ENCODE measurements around the gene OXNAD1.
A peak's percentile ranks its signal among the peaks of the same experiment; 100 is the strongest.

The OXNAD1 gene

GRCh38 chr3:16284633-16285032 is 19.6 kb downstream of the OXNAD1 start:
- Mint-ChIP-seq H3K9me3 (no peaks in the 10 kb centered on the region), H3K27ac (peak overlapping the region; percentile 5), H3K4me3 (no peak overlapping the region), H3K4me1 (peaks cover 56% of the 10 kb centered on the region), H3K36me3 (peaks cover 12% of the 10 kb centered on the region)
- DNase-seq (ENCODE audit: low spot score in 2 of 2) (no peak), ATAC-seq (no peak)

DNA sequence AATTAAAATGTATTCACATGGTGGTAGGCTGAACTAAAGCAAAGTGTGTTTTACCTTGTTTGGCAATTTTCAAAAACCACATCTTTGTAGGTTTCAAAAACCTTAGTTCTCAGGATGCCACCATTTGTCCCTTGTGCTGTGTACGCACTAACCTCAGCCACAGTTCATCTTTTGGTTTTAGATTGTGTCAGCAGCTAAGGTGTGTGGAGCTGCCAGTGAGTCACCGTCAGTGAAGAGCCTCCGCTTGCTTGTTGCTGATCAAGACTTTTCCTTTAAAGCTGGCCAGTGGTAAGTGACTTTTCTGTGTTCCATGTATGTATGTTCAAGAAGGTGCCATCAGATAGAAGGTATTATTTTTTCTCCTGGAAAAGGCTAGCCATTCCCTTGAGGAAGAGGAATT is 21.1 kb downstream of the OXNAD1 start:
- H3K4me1 Mint-ChIP-seq: peaks cover 71% of the 10 kb centered on the region

GRCh38 chr3:16286751-16287543 is 21.9 kb downstream of the OXNAD1 start:
- Mint-ChIP-seq H3K36me3 (peaks cover 29% of the 10 kb centered on the region), H3K4me3 (peak overlapping the region; percentile 67), H3K4me1 (peaks cover 77% of the 10 kb centered on the region), H3K27ac (peak overlapping the region; percentile 5), H3K9me3 (no peaks in the 10 kb centered on the region)
- DNase-seq (ENCODE audit: low spot score in 2 of 2) (no peak), ATAC-seq (no peak)

More for the DNA sequence above, 21.1 kb downstream of the OXNAD1 start:
- Mint-ChIP-seq H3K36me3 (peaks cover 27% of the 10 kb centered on the region), H3K27ac (peak overlapping the region; percentile 5), H3K4me3 (peak overlapping the region; percentile 67), H3K9me3 (no peaks in the 10 kb centered on the region)
- peak in 1 of 2 donors; percentile 75 for DNase-seq (ENCODE audit: low spot score in 2 of 2)
- peak; percentile 93 for ATAC-seq

DNA sequence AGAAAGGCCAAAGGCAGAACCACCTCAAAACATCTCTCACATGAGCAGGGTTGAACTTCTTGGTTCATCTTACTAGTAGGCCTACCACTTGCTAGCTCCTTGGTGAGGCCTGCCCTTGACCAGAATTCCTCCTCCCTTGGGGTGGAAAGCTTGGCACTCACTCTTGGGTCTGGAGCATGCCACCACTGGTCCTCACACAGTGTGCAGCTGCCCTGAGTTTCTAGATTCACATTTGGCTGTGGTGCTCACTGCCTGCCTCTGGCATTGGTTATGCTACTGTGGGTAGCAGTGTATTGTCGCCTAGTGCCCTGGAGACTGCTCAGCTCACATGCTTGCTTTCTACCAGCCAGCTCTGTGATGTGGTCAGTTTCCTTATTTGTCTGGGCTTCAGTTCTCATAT is 23.7 kb downstream of the OXNAD1 start:
- Mint-ChIP-seq H3K27ac (peak overlapping the region; percentile 69), H3K4me1 (peaks cover 85% of the 10 kb centered on the region)
- no peak for ATAC-seq

GRCh38 chr3:16289144-16289889 is 24.3 kb downstream of the OXNAD1 start:
- DNase-seq (ENCODE audit: low spot score in 2 of 2) (no peak), ATAC-seq (no peak)
- peak overlapping the region; percentile 67 for H3K4me3 Mint-ChIP-seq
- H3K9me3 Mint-ChIP-seq: peaks cover 5% of the 10 kb centered on the region
- peak overlapping the region; percentile 69 for H3K27ac Mint-ChIP-seq
- peaks cover 31% of the 10 kb centered on the region for H3K36me3 Mint-ChIP-seq
- peaks cover 89% of the 10 kb centered on the region for H3K4me1 Mint-ChIP-seq

More for the DNA sequence above, 23.7 kb downstream of the OXNAD1 start:
- H3K4me3 Mint-ChIP-seq: peak overlapping the region; percentile 67
- DNase-seq (ENCODE audit: low spot score in 2 of 2): no peak
- H3K36me3 Mint-ChIP-seq: peaks cover 30% of the 10 kb centered on the region
- peaks cover 5% of the 10 kb centered on the region for H3K9me3 Mint-ChIP-seq

GRCh38 chr3:16290007-16290826 is 25.2 kb downstream of the OXNAD1 start:
- peaks cover 40% of the 10 kb centered on the region for H3K36me3 Mint-ChIP-seq
- peak overlapping the region; percentile 69 for H3K27ac Mint-ChIP-seq
- peaks cover 5% of the 10 kb centered on the region for H3K9me3 Mint-ChIP-seq
- DNase-seq (ENCODE audit: low spot score in 2 of 2) (no peak), ATAC-seq (peak; percentile 36)
- peaks cover 87% of the 10 kb centered on the region for H3K4me1 Mint-ChIP-seq
- peak overlapping the region; percentile 67 for H3K4me3 Mint-ChIP-seq

DNA sequence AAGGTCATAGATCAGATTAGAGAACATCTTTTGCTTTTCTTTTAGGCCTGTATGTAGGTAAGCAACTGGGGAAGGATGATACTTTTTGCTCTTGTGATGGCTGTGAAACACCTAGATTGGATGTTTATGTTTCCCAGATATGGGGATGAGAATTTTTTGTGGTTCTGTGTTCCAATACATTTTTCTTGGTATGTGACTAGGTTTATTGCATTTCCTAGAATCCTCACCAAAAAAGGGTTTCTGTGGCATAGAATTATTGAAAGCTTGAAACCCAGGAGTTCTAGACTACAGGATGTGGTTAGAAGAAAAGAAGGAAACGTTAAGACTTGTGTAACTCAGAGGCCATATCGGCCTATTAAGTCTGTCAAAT is 25.8 kb downstream of the OXNAD1 start:
- no peak for DNase-seq (ENCODE audit: low spot score in 2 of 2)
- Mint-ChIP-seq H3K4me3 (peak overlapping the region; percentile 67), H3K27ac (peak overlapping the region; percentile 69), H3K4me1 (peaks cover 89% of the 10 kb centered on the region), H3K36me3 (peaks cover 46% of the 10 kb centered on the region), H3K9me3 (peaks cover 5% of the 10 kb centered on the region)
- peak; percentile 57 for ATAC-seq

DNA sequence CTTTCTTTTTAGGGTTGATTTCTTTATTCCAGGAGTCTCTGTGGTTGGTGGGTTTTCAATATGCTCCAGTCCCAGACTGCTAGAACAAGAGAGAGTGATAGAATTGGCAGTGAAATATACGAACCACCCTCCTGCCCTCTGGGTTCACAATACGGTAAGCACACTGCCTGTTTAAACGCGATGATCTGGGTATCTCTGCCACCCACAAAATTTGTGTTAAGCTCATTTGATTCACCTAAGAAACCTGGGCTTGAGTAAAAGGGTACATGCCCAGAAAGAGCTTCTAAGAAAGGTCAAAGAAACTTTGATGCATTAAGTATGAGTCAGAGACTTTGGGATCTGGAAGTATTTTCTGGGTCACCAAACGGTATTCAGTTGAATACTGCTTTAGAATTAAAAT is 29.8 kb downstream of the OXNAD1 start:
- peaks cover 5% of the 10 kb centered on the region for H3K9me3 Mint-ChIP-seq
- peak overlapping the region; percentile 24 for H3K4me3 Mint-ChIP-seq
- DNase-seq (ENCODE audit: low spot score in 2 of 2) (no peak), ATAC-seq (peak; percentile 63)
- no peak overlapping the region for H3K27ac Mint-ChIP-seq
- peaks cover 78% of the 10 kb centered on the region for H3K4me1 Mint-ChIP-seq
- H3K36me3 Mint-ChIP-seq: peaks cover 76% of the 10 kb centered on the region

DNA sequence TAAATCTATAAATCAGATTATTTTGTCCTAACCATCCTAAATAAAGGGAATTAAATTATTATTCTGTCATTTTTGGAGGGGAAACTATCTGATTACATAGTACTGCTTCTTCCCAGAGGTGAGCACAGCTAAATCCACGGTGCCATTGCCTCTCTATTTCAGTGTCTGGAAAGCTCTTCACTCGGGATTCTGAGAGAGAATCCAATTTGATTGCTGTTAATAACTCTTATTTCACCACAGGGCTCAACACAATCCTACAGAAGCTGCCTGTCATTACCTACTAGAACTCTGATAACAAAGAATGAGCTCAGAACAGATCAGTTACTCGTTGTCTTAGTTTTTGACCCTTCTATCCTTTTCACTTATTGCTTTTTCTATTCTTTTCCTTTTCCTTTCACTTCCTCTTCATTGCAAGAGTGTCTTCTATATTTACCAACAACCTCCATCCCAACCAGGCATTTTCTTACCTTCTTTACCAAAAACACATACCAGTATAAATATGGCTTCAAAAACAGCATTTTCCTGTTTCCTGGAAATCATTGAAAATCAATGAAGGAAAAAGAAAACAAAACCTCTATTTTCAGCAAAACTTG is 30.4 kb downstream of the OXNAD1 start:
- H3K4me3 Mint-ChIP-seq: peak overlapping the region; percentile 24
- H3K36me3 Mint-ChIP-seq: peaks cover 74% of the 10 kb centered on the region
- peaks cover 78% of the 10 kb centered on the region for H3K4me1 Mint-ChIP-seq
- peaks cover 5% of the 10 kb centered on the region for H3K9me3 Mint-ChIP-seq
- no peak for DNase-seq (ENCODE audit: low spot score in 2 of 2)
- H3K27ac Mint-ChIP-seq: peak overlapping the region; percentile 53
- no peak for ATAC-seq

DNA sequence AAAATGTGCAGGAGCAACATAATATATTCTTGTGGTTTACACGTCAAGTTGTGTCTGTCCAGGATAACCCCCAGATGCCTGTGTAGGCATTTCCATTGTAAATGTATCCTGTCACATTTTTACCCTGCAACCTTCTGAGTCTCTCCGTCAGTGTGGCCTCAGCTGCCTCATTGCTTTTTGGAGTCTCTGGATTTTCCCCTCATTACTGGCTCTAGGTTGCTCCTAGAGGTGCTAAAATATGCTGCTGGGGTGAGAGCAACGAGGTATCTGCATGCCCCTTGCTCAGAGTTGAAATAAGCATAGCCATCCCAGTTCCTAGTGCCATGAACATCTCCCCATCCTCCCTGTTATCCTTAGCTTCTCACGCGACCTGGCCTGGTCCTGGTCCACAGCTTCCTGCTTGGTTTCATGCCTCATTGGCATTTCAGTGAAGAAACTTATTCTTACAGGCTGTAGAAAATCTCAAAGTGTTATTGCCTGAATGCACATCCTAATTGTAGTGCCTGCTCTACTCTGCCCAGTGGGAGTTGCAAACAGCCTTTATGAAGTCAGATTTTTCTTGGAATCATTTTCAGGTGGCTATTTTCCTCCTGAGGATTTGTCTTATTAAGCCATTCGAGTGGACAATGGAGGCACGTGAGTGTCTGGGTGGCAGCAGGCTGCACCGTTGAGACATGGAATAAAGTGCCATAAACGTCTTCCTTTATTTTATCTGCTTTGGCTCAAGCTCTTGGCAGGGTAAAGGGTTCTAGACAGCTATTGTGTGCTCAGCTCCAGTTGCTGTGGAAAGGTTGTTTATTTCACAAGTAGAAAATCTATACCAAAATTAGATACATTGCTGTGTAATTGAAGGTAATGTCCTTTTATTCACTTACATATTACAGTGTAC is 33.2 kb downstream of the OXNAD1 start:
- Mint-ChIP-seq H3K27ac (peak overlapping the region; percentile 6), H3K4me3 (no peak overlapping the region), H3K36me3 (peaks cover 77% of the 10 kb centered on the region), H3K4me1 (peaks cover 81% of the 10 kb centered on the region), H3K9me3 (no peaks in the 10 kb centered on the region)
- no peak for DNase-seq (ENCODE audit: low spot score in 2 of 2)
- no peak for ATAC-seq

GRCh38 chr3:16298891-16299290 is 33.9 kb downstream of the OXNAD1 start:
- H3K4me3 Mint-ChIP-seq: no peak overlapping the region
- peaks cover 77% of the 10 kb centered on the region for H3K4me1 Mint-ChIP-seq
- no peaks in the 10 kb centered on the region for H3K9me3 Mint-ChIP-seq
- peaks cover 78% of the 10 kb centered on the region for H3K36me3 Mint-ChIP-seq
- no peak for ATAC-seq
- DNase-seq (ENCODE audit: low spot score in 2 of 2): no peak
- H3K27ac Mint-ChIP-seq: peak overlapping the region; percentile 6

- H3K36me3 Mint-ChIP-seq: peaks cover 83% of the 10 kb centered on the region
- peak overlapping the region; percentile 90 for H3K27ac Mint-ChIP-seq
- H3K9me3 Mint-ChIP-seq: no peaks in the 10 kb centered on the region
- peaks cover 79% of the 10 kb centered on the region for H3K4me1 Mint-ChIP-seq
- H3K4me3 Mint-ChIP-seq: peak overlapping the region; percentile 74
- no peak for ATAC-seq
- no peak for DNase-seq (ENCODE audit: low spot score in 2 of 2)
These were observed 34.7 kb downstream of the OXNAD1 start for GRCh38 chr3:16299746-16300145.

GRCh38 chr3:16300307-16300706 is 35.3 kb downstream of the OXNAD1 start:
- no peaks in the 10 kb centered on the region for H3K9me3 Mint-ChIP-seq
- H3K4me3 Mint-ChIP-seq: peak overlapping the region; percentile 74
- DNase-seq (ENCODE audit: low spot score in 2 of 2) (no peak), ATAC-seq (peak; percentile 69)
- peaks cover 79% of the 10 kb centered on the region for H3K36me3 Mint-ChIP-seq
- H3K27ac Mint-ChIP-seq: peak overlapping the region; percentile 90
- peaks cover 80% of the 10 kb centered on the region for H3K4me1 Mint-ChIP-seq

GRCh38 chr3:16300881-16301359 is 35.9 kb downstream of the OXNAD1 start:
- Mint-ChIP-seq H3K9me3 (no peaks in the 10 kb centered on the region), H3K27ac (peak overlapping the region; percentile 90), H3K36me3 (peaks cover 79% of the 10 kb centered on the region), H3K4me3 (peak overlapping the region; percentile 74), H3K4me1 (peaks cover 80% of the 10 kb centered on the region)
- DNase-seq (ENCODE audit: low spot score in 2 of 2) (no peak), ATAC-seq (peak; percentile 86)

Data from stimulated activated effector memory CD8-positive, alpha-beta T cell treated with anti-CD3 and anti-CD28 coated beads, Interleukin-12 subunit alpha, Interleukin-12 subunit beta, amount 100 ng/mL, for 72 hours (primary cell).